ENCODE measurements around the gene ITIH4. TPM values are rescaled to one million over a fixed set of nuclear protein-coding genes. Genes with fewer than 3 reads are reported as not detected.

Gene ITIH4
- total RNA-seq, 1 donor from 2014 or later, result 5.9 TPM

DNA sequence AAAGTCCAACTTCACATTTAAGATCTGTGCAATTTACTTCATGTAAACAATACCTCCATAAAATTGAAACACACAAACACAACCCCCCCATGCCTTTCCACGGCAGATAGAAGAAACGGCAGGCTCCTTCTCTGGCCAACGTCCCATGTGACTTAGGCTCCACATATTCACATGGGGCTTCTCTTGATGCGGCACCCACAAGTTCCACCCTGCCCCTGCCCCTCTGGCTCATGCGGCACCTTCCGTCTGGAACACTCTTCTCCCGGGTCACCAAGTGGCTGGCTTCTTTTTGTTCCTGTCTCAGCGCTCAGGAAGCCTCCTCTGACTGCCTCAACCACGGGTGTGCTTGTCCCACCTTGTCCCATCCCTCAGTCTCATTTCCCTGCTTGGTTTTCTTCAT, 41.3 kb upstream of the ITIH4 start:
- intact Hi-C loops (cut with DNase I), result no loop called here
- Histone ChIP-seq H3K36me3 (no peaks in the 10 kb centered on the region), H3K4me1 (peaks cover 7% of the 10 kb centered on the region), H3K9me3 (no peaks in the 10 kb centered on the region), H3K4me3 (no peak overlapping the region), H3K27ac (no peak overlapping the region), H3K27me3 (no peaks in the 10 kb centered on the region)
- TF ChIP-seq POLR2A (IDR thresholded peaks at IDR 0.05) (no peak), POLR2AphosphoS5 (IDR thresholded peaks at IDR 0.05; ENCODE audit: insufficient read depth in 1 of 2, low read depth in 1 of 2) (no peak)
- TF ChIP-seq, protein P1, sequence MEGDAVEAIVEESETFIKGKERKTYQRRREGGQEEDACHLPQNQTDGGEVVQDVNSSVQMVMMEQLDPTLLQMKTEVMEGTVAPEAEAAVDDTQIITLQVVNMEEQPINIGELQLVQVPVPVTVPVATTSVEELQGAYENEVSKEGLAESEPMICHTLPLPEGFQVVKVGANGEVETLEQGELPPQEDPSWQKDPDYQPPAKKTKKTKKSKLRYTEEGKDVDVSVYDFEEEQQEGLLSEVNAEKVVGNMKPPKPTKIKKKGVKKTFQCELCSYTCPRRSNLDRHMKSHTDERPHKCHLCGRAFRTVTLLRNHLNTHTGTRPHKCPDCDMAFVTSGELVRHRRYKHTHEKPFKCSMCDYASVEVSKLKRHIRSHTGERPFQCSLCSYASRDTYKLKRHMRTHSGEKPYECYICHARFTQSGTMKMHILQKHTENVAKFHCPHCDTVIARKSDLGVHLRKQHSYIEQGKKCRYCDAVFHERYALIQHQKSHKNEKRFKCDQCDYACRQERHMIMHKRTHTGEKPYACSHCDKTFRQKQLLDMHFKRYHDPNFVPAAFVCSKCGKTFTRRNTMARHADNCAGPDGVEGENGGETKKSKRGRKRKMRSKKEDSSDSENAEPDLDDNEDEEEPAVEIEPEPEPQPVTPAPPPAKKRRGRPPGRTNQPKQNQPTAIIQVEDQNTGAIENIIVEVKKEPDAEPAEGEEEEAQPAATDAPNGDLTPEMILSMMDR (IDR thresholded peaks at IDR 0.05), result no peak
- DNase-seq (ENCODE audit: extremely low spot score in 2 of 2), result no peak

DNA sequence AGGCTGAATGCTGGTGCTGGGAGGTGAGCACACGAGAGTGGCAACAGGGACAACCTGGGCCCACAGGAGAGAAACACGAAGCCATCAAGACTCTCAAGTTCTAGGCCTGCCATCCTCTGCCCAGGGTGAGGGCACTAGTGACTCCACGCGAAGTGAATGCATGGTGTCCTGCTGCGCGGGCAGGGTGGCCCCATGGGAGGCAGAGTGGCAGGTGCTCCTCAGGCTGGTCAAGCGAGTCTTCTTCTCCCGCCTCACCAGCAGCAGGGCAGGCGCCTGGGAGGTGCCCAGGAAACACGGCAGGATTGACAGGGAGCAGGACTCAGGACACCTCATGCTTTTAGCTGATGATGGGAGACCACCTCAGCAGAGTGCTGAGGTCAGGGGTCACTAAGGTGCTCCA, 40.0 kb upstream of the ITIH4 start:
- Histone ChIP-seq H3K27me3 (no peaks in the 10 kb centered on the region), H3K27ac (no peak overlapping the region), H3K36me3 (no peaks in the 10 kb centered on the region), H3K4me3 (no peak overlapping the region), H3K4me1 (peaks cover 7% of the 10 kb centered on the region), H3K9me3 (no peaks in the 10 kb centered on the region)
- intact Hi-C loops (cut with DNase I), result no loop called here
- no peak for DNase-seq (ENCODE audit: extremely low spot score in 2 of 2)
- TF ChIP-seq, protein P1 (IDR thresholded peaks at IDR 0.05), result no peak
- TF ChIP-seq POLR2A (IDR thresholded peaks at IDR 0.05), result no peak
- TF ChIP-seq POLR2AphosphoS5 (IDR thresholded peaks at IDR 0.05; ENCODE audit: insufficient read depth in 1 of 2, low read depth in 1 of 2), result no peak

DNA sequence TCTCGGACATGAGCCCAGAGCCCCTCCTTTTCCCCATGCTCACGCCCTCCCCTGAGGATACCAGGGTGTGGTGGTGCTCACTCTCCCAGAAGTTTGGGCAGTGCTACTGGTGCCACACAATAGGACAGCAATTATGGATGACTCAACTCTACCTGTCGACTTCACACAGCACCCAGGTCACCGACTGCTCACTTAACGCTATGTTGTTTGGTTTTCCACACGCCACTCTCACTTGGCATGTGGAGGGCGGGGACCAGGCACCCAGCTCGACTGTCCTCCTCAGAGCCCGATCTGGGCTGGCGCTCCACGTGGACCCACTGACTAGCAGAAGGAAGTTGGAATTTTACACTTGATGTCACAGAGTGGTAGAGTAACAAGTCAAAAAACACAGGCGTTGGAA, 36.0 kb upstream of the ITIH4 start:
- no peak for DNase-seq (ENCODE audit: extremely low spot score in 2 of 2)
- Histone ChIP-seq H3K27me3 (no peaks in the 10 kb centered on the region), H3K4me3 (no peak overlapping the region), H3K27ac (no peak overlapping the region), H3K9me3 (no peaks in the 10 kb centered on the region), H3K4me1 (no peaks in the 10 kb centered on the region), H3K36me3 (no peaks in the 10 kb centered on the region)
- intact Hi-C loops (cut with DNase I), result no loop called here
- TF ChIP-seq, protein P1 (IDR thresholded peaks at IDR 0.05), result no peak
- TF ChIP-seq POLR2AphosphoS5 (IDR thresholded peaks at IDR 0.05; ENCODE audit: insufficient read depth in 1 of 2, low read depth in 1 of 2), result no peak
- no peak for TF ChIP-seq POLR2A (IDR thresholded peaks at IDR 0.05)

DNA sequence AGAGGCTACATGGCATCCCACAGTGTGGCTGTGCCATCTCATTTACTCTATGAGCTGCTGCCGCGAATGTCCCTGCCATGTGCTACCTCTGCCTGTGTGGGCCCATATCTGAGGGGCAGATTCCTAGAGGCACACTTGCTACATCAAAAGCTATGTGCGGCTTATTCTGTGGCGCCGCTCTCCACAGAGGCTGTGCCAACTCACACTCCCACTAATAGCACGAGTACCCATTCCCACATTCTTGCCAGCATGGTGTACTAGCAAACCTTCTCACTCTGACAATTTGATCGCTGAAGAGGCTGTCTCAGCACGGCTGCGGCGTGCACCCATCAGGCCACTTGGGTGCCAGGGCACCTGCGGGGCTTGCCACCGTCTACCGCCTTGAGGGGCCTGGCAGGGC, 35.5 kb upstream of the ITIH4 start:
- H3K27me3 ChIP-seq, result no peaks in the 10 kb centered on the region
- TF ChIP-seq, protein P1 (IDR thresholded peaks at IDR 0.05), result no peak
- TF ChIP-seq POLR2AphosphoS5 (IDR thresholded peaks at IDR 0.05; ENCODE audit: insufficient read depth in 1 of 2, low read depth in 1 of 2), result no peak
- no peak for TF ChIP-seq POLR2A (IDR thresholded peaks at IDR 0.05)
- no peak overlapping the region for H3K27ac ChIP-seq
- no peaks in the 10 kb centered on the region for H3K36me3 ChIP-seq
- DNase-seq (ENCODE audit: extremely low spot score in 2 of 2), result no peak
- no peak overlapping the region for H3K4me3 ChIP-seq
- H3K4me1 ChIP-seq, result no peaks in the 10 kb centered on the region
- H3K9me3 ChIP-seq, result no peaks in the 10 kb centered on the region
- intact Hi-C loops (cut with DNase I), result no loop called here

DNA sequence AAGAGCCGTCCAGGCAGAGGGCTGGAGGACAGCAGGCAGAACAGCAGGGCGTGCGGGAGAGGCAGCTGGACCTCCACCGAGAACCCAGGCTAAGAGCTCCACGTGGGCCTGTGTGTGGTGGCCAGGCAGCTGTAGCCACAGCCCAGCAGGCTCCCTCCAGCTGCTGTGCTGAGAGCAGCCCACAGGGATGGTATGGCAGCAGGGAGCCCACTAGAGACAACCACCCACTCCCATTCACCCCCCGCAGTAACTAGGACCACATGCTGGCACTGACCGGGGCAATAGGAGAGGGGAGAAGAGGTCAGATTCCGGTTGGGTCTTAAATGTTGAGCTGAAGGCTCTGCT, 29.9 kb upstream of the ITIH4 start:
- Histone ChIP-seq H3K27ac (no peak overlapping the region), H3K27me3 (no peaks in the 10 kb centered on the region), H3K36me3 (no peaks in the 10 kb centered on the region), H3K4me3 (no peak overlapping the region), H3K4me1 (no peaks in the 10 kb centered on the region), H3K9me3 (no peaks in the 10 kb centered on the region)
- intact Hi-C loops (cut with DNase I), result no loop called here
- TF ChIP-seq POLR2A (IDR thresholded peaks at IDR 0.05), result no peak
- no peak for TF ChIP-seq POLR2AphosphoS5 (IDR thresholded peaks at IDR 0.05; ENCODE audit: insufficient read depth in 1 of 2, low read depth in 1 of 2)
- TF ChIP-seq, protein P1 (IDR thresholded peaks at IDR 0.05), result no peak
- DNase-seq (ENCODE audit: extremely low spot score in 2 of 2), result no peak
